Measurements from ENCODE around the gene MRPL48.

GRCh38 chr11:73752216-73752867, 35.3 kb upstream of the MRPL48 start:
- TF ChIP-seq TAF1 (IDR thresholded peaks at IDR 0.05; ENCODE audit: borderline replicate concordance, insufficient read depth, low read length) (no peak), POLR2AphosphoS5 (IDR thresholded peaks at IDR 0.05; ENCODE audit: low read depth, low read length) (no peak), SIN3A (IDR thresholded peaks at IDR 0.05; ENCODE audit: borderline replicate concordance, insufficient read depth, low read length) (no peak)
- TF ChIP-seq, protein P1, sequence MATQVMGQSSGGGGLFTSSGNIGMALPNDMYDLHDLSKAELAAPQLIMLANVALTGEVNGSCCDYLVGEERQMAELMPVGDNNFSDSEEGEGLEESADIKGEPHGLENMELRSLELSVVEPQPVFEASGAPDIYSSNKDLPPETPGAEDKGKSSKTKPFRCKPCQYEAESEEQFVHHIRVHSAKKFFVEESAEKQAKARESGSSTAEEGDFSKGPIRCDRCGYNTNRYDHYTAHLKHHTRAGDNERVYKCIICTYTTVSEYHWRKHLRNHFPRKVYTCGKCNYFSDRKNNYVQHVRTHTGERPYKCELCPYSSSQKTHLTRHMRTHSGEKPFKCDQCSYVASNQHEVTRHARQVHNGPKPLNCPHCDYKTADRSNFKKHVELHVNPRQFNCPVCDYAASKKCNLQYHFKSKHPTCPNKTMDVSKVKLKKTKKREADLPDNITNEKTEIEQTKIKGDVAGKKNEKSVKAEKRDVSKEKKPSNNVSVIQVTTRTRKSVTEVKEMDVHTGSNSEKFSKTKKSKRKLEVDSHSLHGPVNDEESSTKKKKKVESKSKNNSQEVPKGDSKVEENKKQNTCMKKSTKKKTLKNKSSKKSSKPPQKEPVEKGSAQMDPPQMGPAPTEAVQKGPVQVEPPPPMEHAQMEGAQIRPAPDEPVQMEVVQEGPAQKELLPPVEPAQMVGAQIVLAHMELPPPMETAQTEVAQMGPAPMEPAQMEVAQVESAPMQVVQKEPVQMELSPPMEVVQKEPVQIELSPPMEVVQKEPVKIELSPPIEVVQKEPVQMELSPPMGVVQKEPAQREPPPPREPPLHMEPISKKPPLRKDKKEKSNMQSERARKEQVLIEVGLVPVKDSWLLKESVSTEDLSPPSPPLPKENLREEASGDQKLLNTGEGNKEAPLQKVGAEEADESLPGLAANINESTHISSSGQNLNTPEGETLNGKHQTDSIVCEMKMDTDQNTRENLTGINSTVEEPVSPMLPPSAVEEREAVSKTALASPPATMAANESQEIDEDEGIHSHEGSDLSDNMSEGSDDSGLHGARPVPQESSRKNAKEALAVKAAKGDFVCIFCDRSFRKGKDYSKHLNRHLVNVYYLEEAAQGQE (IDR thresholded peaks at IDR 0.05; ENCODE audit: insufficient read depth in 1 of 2, low read depth in 2 of 2, low read length in 2 of 2), result no peak

Data from PFSK-1 (cell line).